Activated CD4-positive, alpha-beta T cell treated with anti-CD3 and anti-CD28 coated beads, Interleukin-10, Interleukin-2, amounts not matched to agents 100 ng/mL and 50 ng/mL, durations not matched to agents 16 hours and 8 hours (primary cell): Measurements from ENCODE around the gene LSS.

Source experiments
- DNase-seq: peaks from one replicate; pipeline ENCODE4 v3.0.0-alpha.2; 2020

LSS gene

DNA sequence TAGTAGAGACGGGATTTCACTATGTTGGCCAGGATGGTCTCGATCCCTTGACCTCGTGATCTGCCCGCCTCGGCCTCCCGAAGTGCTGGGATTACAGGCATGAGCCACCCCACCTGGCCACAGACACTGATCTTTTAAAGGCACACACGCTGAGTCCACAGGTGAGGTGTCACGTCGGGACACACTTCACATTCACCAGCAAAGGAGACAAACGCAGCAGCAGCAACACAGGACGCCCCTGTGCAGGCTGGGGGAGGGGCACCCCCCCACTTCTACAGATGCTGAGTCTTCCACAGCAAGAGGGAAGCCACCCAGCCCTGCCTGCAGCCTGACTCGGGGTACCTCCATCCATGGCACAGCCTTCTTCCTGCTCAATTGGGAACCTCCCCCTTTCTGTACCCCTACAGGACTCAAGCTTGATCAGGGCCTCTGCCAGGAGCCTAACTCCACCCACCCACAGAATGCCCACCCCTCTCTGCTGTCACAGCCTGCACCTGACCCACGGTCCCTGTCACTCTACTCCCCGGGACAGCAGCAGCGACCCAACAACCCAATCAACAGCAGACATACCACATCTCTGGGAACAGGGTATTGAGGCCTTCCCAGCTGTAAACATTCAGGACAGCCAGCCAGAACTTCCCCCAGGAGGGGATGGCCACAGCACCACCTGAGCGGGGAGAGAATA is 9.5 kb downstream of the LSS start:
- no peak for DNase-seq

DNA sequence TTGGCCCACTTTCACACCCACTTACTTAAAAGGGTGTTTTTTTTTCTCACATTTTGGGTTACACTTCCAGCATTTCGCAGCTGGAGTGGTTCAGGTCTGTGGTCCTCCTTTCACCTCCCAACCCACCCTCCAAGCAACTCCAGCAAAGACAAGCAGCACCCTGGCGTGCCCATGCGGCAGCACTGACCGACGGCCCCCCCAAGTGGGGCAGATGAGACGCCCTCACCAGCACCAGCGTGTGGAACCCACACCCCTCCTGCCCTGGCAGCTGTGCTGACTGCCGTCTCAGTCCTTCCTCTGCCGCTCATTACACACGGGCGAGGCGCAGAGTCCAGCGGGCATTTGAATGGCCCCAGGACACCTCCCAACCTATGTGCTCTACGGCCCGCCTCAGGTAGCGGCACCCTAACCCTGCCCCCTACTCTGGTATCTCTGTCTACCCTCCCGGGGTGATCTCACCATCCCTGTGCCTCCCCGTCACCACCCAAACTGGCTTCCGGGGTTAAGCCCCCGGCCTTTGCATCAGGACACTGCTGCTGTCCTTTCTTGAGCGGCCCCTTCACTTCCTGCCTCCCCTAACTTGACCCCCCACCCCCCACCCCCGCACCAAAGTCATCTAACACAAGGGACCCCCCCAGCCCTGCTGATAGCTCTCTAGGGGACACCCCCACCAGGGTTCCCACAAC is 10.9 kb downstream of the LSS start:
- no peak for DNase-seq

DNA sequence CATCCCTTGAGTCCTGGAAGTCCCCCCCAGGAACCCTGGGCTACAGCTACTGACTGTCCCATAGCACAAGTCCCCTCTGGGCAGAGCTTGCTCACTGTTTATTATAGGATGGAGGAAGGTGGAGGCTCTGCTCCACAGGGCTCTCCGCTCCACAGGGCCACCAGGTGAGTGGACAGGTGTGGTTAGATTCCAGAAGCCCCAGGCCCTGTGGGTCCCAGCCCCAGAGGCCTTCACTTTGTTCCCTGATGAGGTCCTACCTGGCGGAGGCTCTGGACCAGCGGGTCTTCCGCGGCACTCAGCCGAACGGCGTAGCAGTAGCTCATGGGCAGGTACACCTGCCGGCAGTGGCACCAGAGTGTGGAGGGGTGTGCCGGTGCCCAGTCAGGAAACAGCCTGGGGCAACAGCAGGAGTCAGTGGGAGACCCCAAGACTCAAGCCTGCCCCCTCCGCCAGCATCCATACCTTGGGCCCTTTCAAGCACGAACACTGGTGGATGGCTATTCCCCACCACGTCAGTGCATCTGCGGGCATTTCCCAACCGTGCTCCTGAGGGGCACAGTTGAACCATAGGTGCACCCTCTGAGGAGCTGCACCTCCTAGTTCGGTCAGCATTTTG is 12.3 kb downstream of the LSS start:
- no peak for DNase-seq

DNA sequence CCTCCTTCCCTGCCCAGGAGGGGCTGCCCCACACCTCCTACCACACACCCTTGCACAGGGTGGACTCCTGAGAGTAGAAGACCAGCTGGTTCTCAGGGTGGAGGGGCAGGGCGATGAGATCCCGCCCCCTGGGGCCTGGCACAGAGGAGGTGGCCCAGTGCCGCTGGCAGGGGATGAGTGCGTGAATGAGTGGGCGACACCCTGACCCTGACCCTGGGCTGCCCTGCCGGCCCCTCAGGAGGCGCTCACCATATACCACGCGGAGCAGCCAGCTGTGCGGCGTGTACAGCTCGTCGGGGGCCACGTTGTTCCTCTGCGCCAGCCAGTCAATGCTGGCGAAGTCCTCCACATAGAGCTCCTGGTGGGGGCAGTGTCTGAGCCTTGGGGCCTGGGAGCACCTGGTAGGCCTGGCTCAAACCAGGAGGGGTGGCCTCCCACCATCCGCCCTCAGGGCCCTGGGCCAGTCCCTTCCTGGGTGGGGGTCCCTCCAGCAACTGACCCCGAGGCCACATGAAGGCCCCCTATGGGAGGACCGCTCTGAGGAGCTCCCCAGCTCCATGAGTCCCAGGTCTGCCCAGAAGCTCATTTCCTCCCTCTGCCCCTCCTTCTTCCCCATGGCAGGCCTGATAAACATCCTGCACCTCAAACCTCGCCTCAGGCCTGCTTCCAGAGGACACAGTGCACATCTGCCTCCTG is 13.0 kb downstream of the LSS start:
- no peak for DNase-seq

DNA sequence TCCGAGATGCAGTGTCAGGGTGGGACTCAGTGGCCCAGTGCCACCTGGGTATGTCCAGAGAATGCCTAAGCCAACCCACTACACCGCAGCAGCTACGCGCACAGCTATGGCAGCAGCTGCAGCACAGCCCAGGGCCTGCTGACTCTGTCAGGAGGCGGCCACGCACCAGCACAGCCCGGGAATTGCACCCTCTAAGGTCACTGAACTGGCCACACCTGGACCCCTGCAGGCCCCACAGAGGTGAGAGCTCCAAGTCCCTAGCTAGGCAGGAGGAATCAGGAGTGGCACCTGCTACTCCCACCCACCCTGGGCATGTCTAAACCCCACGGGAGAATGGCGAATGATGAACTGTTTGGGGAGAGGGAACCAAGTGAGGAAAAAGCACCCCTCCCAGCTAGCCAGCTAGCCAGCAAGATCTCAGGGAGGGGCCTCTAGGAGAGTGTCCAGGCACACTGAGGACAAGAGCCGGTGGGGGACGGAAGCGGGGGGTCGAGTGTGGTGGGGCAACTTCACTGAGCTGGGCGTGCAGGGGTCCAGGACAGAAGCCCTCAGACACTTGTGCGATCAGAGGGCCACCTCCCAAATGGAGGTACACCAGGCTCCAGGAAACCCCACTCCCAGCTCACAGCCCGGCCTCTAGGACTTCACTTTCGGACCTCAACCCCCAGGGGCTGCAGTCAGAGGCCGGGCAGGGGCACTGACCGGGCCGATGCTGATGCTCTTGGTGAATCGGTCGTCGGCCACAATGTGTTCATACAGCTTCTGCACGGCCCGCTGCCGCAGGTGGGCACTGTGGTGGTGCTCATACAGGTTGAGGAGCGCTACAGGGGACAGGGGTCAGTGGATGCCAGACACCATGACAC is 13.9 kb downstream of the LSS start:
- no peak for DNase-seq

DNA sequence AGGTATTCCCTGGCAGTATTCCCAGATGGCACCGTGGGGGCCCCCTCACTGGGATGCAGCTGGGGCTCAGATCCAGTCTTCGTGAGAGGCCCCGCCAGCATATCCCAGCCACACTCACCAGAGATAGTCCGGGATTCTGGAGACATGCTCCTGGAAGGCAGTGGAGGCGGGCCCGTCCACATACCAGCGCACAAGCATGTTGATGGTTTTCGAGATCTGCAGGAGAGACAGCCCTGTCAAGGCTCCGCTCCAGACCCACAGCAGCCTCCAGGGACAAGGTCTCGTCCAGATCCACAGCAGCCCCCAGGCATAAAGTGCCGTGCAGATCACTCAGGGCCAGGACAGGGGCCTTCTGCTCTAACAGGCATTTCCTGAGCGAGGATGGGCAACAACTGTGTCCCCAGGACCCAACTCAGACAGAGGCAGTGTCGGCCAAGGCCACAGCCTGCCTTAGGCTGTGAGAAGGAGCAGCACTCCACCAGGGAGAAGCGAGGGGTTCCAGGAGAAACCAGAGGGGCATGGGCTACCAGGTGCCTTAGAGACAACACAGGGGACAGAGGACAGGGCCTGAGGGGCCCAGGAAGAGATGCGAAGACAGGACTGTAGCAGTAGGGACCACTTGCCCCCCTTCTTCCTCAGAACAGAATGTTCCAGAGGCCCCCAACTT is 14.8 kb downstream of the LSS start:
- DNase-seq = no peak

DNA sequence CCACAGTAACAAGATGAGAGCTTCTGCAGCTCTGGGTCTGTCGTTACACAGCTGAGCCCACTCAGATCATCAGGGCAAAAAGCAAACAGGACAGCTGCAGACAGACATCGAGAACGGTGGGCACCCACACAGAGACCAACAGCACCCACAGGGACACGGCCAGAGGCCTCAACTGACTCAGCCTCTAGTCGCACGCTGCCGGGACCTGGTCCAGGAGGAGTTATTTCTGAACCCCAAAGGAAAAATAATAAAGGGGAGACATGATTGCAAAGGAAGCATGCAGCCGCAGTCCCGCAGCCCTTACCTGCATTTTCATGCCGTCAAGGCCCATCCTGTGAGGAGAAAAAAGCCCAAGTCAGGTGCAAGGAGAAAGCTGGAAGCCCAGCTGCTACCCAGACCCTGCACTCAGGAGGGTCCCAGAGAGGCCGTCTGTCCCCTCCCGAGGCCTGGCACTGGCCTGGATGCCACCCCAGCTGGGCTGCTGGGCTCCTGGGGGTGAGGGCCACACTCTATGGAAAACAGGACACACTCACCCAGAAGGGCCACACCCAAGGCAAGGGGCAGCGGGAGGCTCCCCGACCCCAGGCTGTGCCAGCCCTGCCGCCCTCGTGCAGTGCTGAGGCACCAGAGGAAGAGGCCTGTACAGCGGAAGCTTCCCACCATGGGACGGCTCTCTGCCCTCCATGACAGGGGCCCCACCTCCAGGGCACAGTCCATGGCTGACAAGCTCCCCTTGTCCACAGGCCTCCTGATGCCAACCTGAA is 15.7 kb downstream of the LSS start:
- no peak for DNase-seq

DNA sequence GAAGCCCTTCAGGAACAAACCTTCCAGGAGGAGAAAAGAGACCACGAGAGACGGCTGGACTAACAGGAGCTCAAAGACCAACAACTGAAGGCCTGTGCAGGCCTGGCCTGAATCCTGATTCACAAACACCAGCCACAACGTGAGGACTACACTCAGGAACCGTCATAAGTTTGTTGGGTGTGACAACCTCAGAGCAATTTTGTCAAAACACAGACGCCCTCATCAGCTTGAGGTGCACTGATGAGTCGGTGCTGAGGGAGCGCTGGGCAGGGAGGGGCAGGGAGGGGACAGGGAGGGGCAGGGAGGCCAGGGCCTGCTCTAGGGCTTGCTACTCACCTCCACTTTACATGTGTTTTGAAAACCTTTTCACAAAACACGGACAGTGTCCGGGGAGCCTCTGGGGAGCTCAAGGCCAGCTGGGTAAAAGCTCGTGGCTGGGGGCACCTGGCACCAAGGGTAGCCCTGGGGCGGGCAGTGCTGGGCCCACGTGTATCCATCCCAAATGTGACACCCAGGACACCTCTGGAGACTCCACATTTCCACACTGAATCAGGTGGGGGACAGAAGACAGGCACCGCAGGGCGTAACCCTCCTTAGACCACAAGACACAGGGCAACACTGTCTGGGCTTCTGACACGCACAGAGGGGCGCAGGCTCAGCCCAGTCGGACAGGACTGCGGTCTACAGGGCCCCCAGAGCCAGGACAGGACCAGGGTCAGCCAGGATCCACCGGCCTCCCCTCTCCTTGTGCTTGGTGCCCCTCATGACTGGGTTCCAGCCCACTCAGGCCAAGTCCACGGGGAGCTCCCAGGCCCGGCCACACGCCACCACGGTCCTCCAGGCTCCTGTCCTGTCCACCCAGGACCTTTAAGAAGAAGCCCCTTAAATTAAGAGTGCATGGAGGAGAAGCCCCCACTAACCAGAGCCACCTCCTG is 16.5 kb downstream of the LSS start:
- no peak for DNase-seq

DNA sequence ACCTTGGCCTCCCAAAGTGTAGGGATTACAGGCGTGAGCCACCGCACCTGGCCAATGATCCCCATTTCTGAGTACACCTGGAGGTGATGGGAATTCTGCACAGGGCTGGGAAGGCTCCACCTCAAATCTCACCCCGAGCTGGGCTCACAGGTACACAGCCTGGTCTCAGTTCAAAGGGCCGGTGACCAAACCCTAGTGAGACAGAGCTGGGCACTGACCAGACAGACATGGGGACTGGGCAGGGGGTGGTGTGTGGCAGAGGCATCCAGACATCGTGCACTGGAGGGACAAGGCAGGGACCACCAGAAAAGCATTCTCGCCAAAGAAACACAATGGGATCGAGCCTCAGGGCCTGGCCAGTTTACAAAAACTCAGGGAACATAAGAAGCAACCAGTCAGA is 17.2 kb downstream of the LSS start:
- DNase-seq = no peak

DNA sequence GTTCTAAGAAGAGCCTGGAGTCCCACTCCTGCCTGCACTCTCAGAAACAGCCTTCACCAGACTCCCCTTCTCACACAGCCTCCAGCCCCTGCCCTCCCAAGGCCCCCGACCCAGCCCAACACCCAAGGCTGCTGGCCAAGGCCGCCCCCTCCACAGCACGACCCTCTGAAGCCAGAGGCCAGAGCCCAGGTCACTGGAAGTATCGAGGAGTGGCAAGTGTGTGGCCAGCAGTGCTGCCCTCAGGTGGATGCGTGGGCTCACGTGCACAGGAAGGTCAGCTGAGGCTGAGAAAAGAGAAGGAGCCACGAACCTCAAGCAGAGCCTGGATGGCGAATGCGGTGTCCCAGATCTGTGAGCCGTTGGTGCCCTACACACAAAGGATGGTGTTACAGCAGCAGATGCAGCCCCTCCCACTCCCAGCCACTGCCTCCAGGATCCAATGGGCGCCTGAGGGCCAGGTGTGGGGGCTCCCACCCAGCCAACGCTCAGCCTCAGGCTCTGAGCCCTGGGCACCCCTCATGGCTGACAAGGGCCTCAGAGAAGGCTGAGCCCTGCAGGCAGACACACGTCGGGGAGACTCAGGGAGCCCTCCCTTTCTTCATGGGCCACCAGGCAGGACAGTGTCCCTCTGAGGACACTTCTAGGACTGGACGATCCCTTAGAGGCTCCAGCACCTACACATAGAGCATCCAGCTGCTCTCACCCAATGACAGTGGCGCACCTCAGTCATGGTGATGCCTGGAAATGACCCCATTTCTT is 18.0 kb downstream of the LSS start:
- DNase-seq = no peak

DNA sequence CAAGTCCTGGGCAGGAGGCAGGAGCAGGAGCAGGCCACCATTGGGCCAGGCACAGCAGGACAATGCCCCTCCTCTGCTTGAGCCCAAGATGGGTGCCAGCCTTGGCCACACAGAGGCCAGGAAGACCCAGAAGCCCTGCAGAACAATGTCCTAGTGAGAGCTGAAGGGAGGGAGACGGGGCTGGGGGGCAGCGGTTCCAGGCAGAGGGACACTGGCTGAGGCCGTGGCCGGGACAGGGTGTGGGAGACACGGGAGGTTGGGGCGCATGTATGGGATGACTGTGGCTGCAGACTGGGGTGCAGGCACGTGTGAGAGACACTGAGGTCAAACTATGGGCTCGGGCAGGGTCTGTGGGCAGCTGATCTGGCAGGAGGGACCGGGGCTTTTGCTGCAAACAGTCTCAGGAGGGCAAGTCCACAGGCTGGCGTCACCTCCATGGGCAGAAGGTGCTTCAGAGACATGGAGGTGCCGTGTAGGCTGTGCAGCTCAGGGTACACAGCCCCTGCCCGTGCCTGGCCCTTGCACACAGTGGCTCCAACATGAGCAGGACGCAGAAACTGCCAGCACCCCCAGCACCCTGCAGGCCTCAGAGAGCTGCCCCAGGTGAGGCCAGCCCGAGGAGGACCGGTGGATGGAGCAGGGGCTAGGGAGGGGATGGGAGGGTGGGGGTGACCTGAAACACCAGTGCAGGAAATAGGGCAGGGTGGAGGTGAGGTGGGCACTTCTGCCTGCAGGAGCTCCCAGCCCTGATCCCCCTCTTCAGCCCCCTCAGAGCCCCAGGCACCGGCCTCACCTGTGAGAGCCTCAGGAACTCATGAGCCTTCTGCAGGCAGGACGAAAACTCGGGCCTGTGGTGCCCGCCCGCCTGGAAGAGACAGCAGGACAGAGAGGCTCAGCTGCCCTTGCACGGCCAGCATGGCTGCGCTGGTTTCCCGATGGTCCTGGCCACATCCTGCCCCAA is 19.5 kb downstream of the LSS start:
- DNase-seq = no peak

DNA sequence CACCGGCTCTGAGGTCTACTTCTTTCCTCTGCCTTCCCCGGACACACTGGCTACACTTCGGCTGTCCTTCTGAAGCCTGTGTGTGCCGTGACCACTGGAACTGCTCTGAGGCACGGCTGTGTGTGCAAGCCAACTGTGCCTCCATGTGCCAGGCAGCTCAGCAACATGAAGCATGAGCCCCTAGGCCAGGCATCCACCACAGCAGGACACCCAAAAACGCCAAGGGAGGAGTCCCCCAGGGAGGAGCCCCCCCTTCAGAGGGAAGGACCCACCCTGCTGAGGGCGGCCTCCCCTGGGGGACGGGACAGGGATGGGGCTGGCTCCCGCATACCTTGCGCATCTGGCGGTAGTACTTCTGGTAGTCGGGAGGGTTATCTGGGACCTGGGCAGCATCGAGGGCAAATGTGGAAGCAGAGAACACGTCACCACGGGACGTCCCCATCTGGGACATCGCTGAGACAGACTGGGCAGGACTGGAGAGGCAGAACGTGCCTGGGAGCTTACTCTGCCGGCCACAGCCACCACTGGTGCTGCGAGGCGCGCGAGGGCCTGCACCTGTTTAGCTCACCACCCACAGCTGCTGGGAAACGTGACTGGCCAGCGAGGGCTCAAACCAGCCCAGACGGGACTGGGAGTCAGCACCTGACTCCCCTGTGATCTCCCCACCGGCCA is 20.5 kb downstream of the LSS start:
- no peak for DNase-seq

DNA sequence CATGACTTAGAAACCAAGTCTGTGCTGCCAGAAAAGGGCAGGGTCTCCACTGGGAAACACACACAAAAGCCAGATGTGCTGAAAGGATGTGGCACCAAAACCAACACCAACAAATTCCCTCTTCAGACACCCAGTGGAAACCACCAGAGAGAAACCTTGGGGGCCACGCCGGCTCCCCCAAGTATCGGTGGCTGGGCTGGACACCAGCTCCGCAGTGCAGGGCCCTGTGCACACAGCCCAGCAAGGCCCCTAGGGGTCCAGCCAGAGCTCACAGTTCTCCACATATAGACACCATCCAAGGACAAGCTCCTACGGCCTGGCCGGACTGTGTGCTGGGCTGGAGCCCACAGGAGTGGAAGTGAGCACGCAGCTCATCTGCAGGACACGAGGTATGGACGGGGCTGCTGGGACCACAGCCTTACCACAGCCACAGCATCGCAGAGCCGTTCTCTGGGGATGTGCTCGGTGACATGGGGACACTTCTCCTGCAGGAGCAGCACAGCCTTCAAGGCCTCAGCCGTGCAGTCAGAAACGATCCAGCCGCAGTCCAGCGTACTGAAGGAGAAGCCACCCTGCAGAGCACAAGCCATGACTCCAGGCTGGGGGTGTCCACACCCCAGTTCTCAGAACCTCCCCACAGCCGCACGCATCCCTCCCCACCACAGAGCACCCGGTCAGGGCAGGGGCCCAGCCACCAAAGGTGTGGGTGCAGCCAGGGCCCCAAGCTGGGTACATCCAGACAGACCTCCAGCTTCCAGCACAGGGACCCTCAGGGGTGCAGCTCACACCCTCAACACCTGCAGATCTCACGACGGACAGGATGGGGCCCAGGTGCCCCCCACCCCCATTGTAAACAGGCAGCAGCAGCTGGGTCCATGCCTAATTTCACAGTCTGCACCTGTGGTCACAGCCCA is 21.3 kb downstream of the LSS start:
- DNase-seq = no peak

DNA sequence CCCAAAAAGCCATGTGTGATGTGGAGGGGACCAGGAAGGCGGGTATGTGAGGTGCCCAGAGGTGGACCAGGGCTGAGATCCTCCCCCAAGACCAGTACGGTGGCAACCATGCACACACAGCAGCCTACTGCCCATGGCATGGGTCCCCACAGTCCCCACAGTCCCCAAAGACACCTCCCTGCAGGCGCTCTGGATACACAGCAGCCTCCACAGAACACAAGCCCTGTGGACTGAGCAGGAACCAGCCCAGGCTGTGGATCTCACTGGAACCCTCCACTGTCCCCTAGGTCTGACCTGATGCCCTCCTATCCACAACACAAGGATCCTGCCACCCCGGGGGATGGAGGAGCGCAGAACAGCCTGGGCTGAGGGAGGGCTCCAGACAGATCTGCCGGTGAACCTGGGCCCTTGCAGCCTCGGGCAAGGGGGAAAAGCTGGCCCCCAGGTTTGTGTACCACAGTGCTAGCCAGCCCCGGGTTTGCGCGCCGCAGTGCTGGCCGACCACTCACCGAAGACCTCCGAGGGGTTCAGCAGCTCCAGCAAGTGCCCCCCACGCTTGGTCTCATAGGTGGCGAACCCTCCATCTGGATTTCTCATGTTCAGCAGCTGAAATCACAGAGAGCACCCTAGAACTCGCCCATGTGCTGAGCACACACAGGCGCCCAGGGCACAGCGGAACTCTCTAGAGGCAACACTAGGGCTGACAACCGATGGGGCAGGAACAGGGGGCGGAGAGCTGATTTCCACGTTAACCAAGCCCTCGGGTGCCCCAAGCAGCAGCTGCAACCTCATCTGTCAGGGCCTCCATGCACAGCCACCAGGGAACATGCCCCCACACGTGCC is 22.2 kb downstream of the LSS start:
- no peak for DNase-seq

DNA sequence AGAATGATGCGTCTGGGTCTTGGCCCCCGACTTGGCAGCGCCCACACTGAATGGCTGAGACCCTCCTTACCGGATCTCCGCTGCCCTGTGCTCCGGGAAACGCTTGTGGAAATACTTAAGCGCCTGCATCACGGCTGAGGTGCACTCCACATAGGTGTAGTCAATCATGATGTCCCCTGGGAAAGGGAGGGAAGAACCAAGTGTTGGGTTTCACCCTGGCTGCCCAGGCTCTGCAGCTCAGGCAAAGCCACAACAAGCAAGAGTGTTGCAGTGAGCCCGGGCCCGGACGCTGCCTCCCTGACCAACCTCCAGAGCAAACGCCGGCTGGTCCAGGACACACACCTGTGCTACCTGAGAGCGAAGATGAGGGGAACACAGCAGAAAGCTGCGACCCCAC is 22.8 kb downstream of the LSS start:
- DNase-seq = no peak

DNA sequence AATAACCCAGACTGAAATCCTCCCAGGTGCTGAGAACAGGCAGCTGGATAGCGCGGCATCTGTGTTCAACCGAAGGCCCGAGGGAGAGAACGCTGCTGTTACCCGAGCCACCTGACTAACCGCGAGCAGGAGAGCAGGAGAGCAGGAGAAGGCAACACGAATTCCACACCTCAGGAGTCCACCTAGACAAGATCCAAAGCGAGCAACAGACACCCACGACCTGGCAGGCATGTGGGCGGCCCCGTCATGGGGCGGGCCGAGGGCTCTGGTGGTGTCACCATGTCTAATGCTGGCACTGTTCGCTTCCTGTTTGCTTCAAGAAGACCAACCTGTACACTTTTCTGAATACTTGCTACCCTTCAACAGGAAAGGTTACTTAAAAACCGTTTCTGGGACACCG is 23.4 kb downstream of the LSS start:
- no peak for DNase-seq
